Psoas muscle (tissue), 8 donors: ENCODE measurements around the gene TPPP. TPM values are rescaled to one million over a fixed set of nuclear protein-coding genes. Genes with fewer than 3 reads are reported as not detected.

Experiments
- ATAC-seq, 4 donors: fragments of 200-7000 bp; cut with Tn5 transposase; one replicate each; pipeline ENCODE4 v1.9.1; 2020; ENCODE audit warnings: moderate library complexity in 3 of 4, mild to moderate bottlenecking in 2 of 4
- DNase-seq, 2 donors: peaks; one replicate each; pipeline ENCODE4 v3.0.0-alpha.2; 2020
- H3K27ac ChIP-seq: fragments of 200-600 bp; one replicate; pipeline ENCODE4 v1.8.0; 2022
- H3K27me3 ChIP-seq, 3 donors: fragments of 200-600 bp in 1 of 3; one replicate each; pipeline versions ENCODE4 v1.6.1 to v1.8.0; 2013 to 2022; ENCODE audit warnings: low read length in 2 of 3, mild to moderate bottlenecking in 2 of 3, moderate library complexity in 1 of 3; ENCODE audit not compliant: insufficient read depth in 3 of 3
- H3K36me3 ChIP-seq, 2 donors: fragments of 200-600 bp in 1 of 2; one replicate each; pipeline versions ENCODE4 v1.6.1 to v1.8.0; 2013 to 2022; ENCODE audit warnings: low read depth in 1 of 2, mild to moderate bottlenecking in 1 of 2, moderate library complexity in 1 of 2; ENCODE audit not compliant: insufficient read depth in 1 of 2
- H3K4me1 ChIP-seq: fragments of 200-600 bp; one replicate; pipeline ENCODE4 v1.8.0; 2022
- H3K4me3 ChIP-seq: fragments of 200-600 bp; one replicate; pipeline ENCODE4 v1.8.0; 2022; ENCODE audit warnings: mild to moderate bottlenecking
- H3K9me3 ChIP-seq: fragments of 200-600 bp; one replicate; pipeline ENCODE4 v1.8.0; 2022
- CTCF ChIP-seq: fragments of 200-600 bp; IDR thresholded peaks from one replicate; pipeline ENCODE4 v1.8.0; 2022; ENCODE audit warnings: antibody characterized with exemption
- WGBS, 3 donors: extraction: QIAGEN DNeasy Blood & Tissue Kit; methylation state at CpG; one replicate each; pipeline versions ENCODE4 v1.1.6 to v1.1.7; 2013; 5-methylcytosine and 5-hydroxymethylcytosine counted together
- intact Hi-C, 2 donors: fragments of 100-400 bp; cut with DNase I; formaldehyde crosslinking; loops; one replicate each; pipeline versions ENCODE4 v1.11.0 to v1.14.2; 2022
- polyA plus RNA-seq, 3 donors: library from polyadenylated mRNA; stranded (reverse); fragments of 200-250 nt; gene quantifications; one replicate each; pipeline ENCODE4 v1.2.3, GENCODE V29; 2013
- total RNA-seq, 4 donors: library from RNA; stranded (reverse); fragmentation: NEBNext Ultra II Directional in 2 of 4; extraction: Animal tissue kit (Norgen Biotek cat#: 25700) in 2 of 4; gene quantifications; one replicate each; pipeline versions ENCODE4 v1.2.1 to v1.2.4, GENCODE V29; 2021 to 2023
- donor health status: healthy with polysubstance abuse.
- donor health status: DM: no; HTN: no; CAD: no; lungs with moderate emphysema.
- donor health status: Bipolar disorder and iron deficiency.
- donor health status: healthy.
- donor health status: DM: yes; HTN: yes; CAD: no.
- donor health status: DM: no; HTN: no; CAD: no.
- donor health status: DM: no; HTN: no; CAD: no.
- donor health status: DM: yes; HTN: yes; CAD: no.

TPPP gene
- total and polyA plus RNA-seq, 7 donors = 1.8 to 11.0 (median 3.3) TPM

- Histone ChIP-seq H3K4me1 (no peaks in the 10 kb centered on the region), H3K9me3 (no peaks in the 10 kb centered on the region), H3K36me3 (no peaks in the 10 kb centered on the region), H3K27me3 (no peaks in the 10 kb centered on the region), H3K27ac (no peak overlapping the region), H3K4me3 (peak overlapping the region; percentile 89)
- intact Hi-C loops = loop anchor here (10.0 kb wide), 1 partner anchor 138 kb away; no protein-coding TSS in a partner anchor
- ATAC-seq = peak in 3 of 4 donors; percentile 31 to 40 (median 39)
- 11 to 18% (median 13%) methylated on average over 28 to 49 of the region's 49 CpGs for WGBS, 3 donors
- TF ChIP-seq CTCF = no peak
- DNase-seq = peak in 1 of 2 donors; percentile 55
These were observed 80.4 kb downstream of the TPPP start for GRCh38 chr5:612498-613424.

GRCh38 chr5:611731-612486, 81.2 kb downstream of the TPPP start, which contains the start of gene CEP72:
TSS of gene CEP72 (plus strand) at chr5:612340. CDS start at chr5:612362, 22 bp downstream.
- Histone ChIP-seq H3K4me3 (peak within 1 kb of the TSS; percentile 89), H3K27ac (no peak within 1 kb of the TSS), H3K36me3 (no peaks in the 10 kb centered on the region), H3K4me1 (no peaks in the 10 kb centered on the region), H3K27me3 (peaks cover 0 to 2% (median 0%) of the 10 kb centered on the region in 3 donors), H3K9me3 (no peaks in the 10 kb centered on the region)
- TF ChIP-seq CTCF = no peak
- intact Hi-C loops = loop anchor here (10.0 kb wide), 1 partner anchor 137 kb away; no protein-coding TSS in a partner anchor
- 0% methylated on average over 32 to 72 of the region's 72 CpGs for WGBS, 3 donors
- peak; percentile 93 to 96 for DNase-seq
- ATAC-seq = peak; percentile 98 to 100 (median 99)

GRCh38 chr5:610744-611730, 82.1 kb downstream of the TPPP start:
- intact Hi-C loops = loop anchor here (10.0 kb wide), 1 partner anchor 136 kb away; no protein-coding TSS in a partner anchor
- H3K36me3 ChIP-seq = no peaks in the 10 kb centered on the region
- no peaks in the 10 kb centered on the region for H3K4me1 ChIP-seq
- TF ChIP-seq CTCF = no peak
- ATAC-seq (no peak), DNase-seq (no peak)
- H3K9me3 ChIP-seq = no peaks in the 10 kb centered on the region
- H3K4me3 ChIP-seq = peak overlapping the region; percentile 89
- WGBS, 3 donors = 40 to 44% (median 43%) methylated on average over 11 of the region's 11 CpGs
- H3K27me3 ChIP-seq = peaks cover 0 to 4% (median 0%) of the 10 kb centered on the region in 3 donors
- no peak overlapping the region for H3K27ac ChIP-seq
